IMR-90 (cell line): ENCODE results near the gene AVPI1. TPM values are rescaled to one million over a fixed set of nuclear protein-coding genes. Genes with fewer than 3 reads are reported as not detected.

Experiments used
- ATAC-seq: fragments of 200-7000 bp; cut with Tn5 transposase; 2 replicates; pipeline ENCODE4 v1.9.1; 2020; ENCODE audit warnings: low read depth, mild to moderate bottlenecking, moderate library complexity
- BruUV-seq: library from RNA; stranded (reverse); fragments of 400-500 nt; replicated peaks from 2 replicates; lab custom pipeline; 2021; lab: Mats Ljungman, UMichigan
- CTCF ChIA-PET: fragments of 300-600 bp; formaldehyde crosslinking; extraction: SDS; loops from one replicate; lab custom pipeline; 2021; ENCODE audit warnings: antibody characterized with exemption; lab: Yijun Ruan, JAX
- POLR2A ChIA-PET: fragments of 300-600 bp; sonication (Branson Sonifier 250); formaldehyde crosslinking; loops from one replicate; lab custom pipeline; 2022; ENCODE audit warnings: antibody characterized with exemption; ENCODE audit not compliant: unreplicated experiment; lab: Charles Lee
- DNase-seq: peaks from one replicate; pipeline ENCODE4 v3.0.0; 2013
- H2AFZ ChIP-seq: replicated peaks from 2 replicates; pipeline ENCODE3; 2013; ENCODE audit warnings: low read length, mild to moderate bottlenecking; ENCODE audit not compliant: poor library complexity
- H2AK5ac ChIP-seq: 2 replicates; pipeline ENCODE4 v1.6.1; 2013; ENCODE audit warnings: low read depth, low read length, inconsistent platforms
- H2AK9ac ChIP-seq: replicated peaks from 2 replicates; pipeline ENCODE3; 2013; ENCODE audit warnings: mild to moderate bottlenecking, low read depth, low read length, moderate library complexity; ENCODE audit not compliant: poor library complexity
- H2BK120ac ChIP-seq: 2 replicates; pipeline ENCODE4 v1.6.1; 2013; ENCODE audit warnings: low read depth, low read length, inconsistent platforms
- H2BK15ac ChIP-seq: 3 replicates; pipeline ENCODE4 v1.6.1; 2013; ENCODE audit warnings: low read depth, low read length, inconsistent platforms
- H2BK20ac ChIP-seq: 2 replicates; pipeline ENCODE4 v1.6.1; 2013; ENCODE audit warnings: low read depth, mild to moderate bottlenecking, inconsistent platforms, low read length, moderate library complexity
- H2BK5ac ChIP-seq: 2 replicates; pipeline ENCODE4 v1.6.1; 2013; ENCODE audit warnings: mild to moderate bottlenecking, low read depth, low read length, inconsistent platforms; ENCODE audit not compliant: poor library complexity, severe bottlenecking
- H3K14ac ChIP-seq: replicated peaks from 2 replicates; pipeline ENCODE4 v1.6.1; 2013; ENCODE audit warnings: low read depth, low read length, inconsistent platforms
- H3K18ac ChIP-seq: 2 replicates; pipeline ENCODE4 v1.6.1; 2013; ENCODE audit warnings: low read depth, low read length, control low read depth
- H3K23ac ChIP-seq: 2 replicates; pipeline ENCODE4 v1.6.1; 2013; ENCODE audit warnings: low read depth, low read length, inconsistent platforms
- H3K27ac ChIP-seq: 2 replicates; pipeline ENCODE4 v1.5.1; 2013; ENCODE audit warnings: mild to moderate bottlenecking, control low read depth, low read length; ENCODE audit not compliant: insufficient read depth
- H3K27me3 ChIP-seq: 2 replicates; pipeline ENCODE4 v1.6.1; 2013; ENCODE audit warnings: low read length; ENCODE audit not compliant: control insufficient read depth, insufficient read depth
- H3K36me3 ChIP-seq: 2 replicates; pipeline ENCODE4 v1.6.1; 2013; ENCODE audit warnings: low read length, mixed read lengths; ENCODE audit not compliant: control insufficient read depth, insufficient read depth
- H3K4ac ChIP-seq: 2 replicates; pipeline ENCODE4 v1.6.1; 2013; ENCODE audit warnings: low read depth, low read length, inconsistent platforms
- H3K4me1 ChIP-seq: 2 replicates; pipeline ENCODE4 v1.6.1; 2013; ENCODE audit warnings: low read length, mixed read lengths; ENCODE audit not compliant: control insufficient read depth, insufficient read depth
- H3K4me2 ChIP-seq: 2 replicates; pipeline ENCODE4 v1.6.1; 2013; ENCODE audit warnings: low read depth, mild to moderate bottlenecking, control low read depth, low read length, moderate library complexity
- H3K4me3 ChIP-seq: 2 replicates; pipeline ENCODE4 v1.5.1; 2013; ENCODE audit warnings: low read depth, mild to moderate bottlenecking, control low read depth, low read length, moderate library complexity; ENCODE audit not compliant: insufficient read depth
- H3K56ac ChIP-seq: 2 replicates; pipeline ENCODE4 v1.6.1; 2013; ENCODE audit warnings: low read length, inconsistent platforms; ENCODE audit not compliant: insufficient read depth; ENCODE audit errors: extremely low read depth
- H3K79me1 ChIP-seq, 2 experiments: 2 replicates each; pipeline ENCODE4 v1.6.1; 2013; ENCODE audit warnings: low read length in 2 of 2, inconsistent platforms in 1 of 2, low read depth in 1 of 2
- H3K9ac ChIP-seq: 2 replicates; pipeline ENCODE4 v1.6.1; 2013; ENCODE audit warnings: low read depth, low read length, control low read depth
- H3K9me1 ChIP-seq: 2 replicates; pipeline ENCODE4 v1.6.1; 2013; ENCODE audit warnings: low read length, inconsistent platforms; ENCODE audit not compliant: insufficient read depth
- H3K9me3 ChIP-seq: 2 replicates; pipeline ENCODE4 v1.6.1; 2013; ENCODE audit warnings: low read length; ENCODE audit not compliant: control insufficient read depth, insufficient read depth
- H4K20me1 ChIP-seq: 2 replicates; pipeline ENCODE4 v1.6.1; 2013; ENCODE audit warnings: low read length, inconsistent platforms; ENCODE audit not compliant: insufficient read depth
- H4K5ac ChIP-seq: 2 replicates; pipeline ENCODE4 v1.6.1; 2013; ENCODE audit warnings: mild to moderate bottlenecking, low read depth, low read length, control low read depth
- H4K8ac ChIP-seq, 2 experiments: 2 replicates each; pipeline ENCODE4 v1.6.1; 2013; ENCODE audit warnings: low read depth in 2 of 2, low read length in 2 of 2, control low read depth in 1 of 2, inconsistent platforms in 1 of 2
- H4K91ac ChIP-seq: 2 replicates; pipeline ENCODE4 v1.6.1; 2013; ENCODE audit warnings: low read depth, low read length, inconsistent platforms; ENCODE audit not compliant: insufficient read depth
- BHLHE40 ChIP-seq: fragments of 150-350 bp; IDR thresholded peaks from 2 replicates; pipeline ENCODE4 v1.6.1; 2016; ENCODE audit warnings: mild to moderate bottlenecking, low read depth, low read length
- CEBPB ChIP-seq: IDR thresholded peaks from 2 replicates; pipeline ENCODE4 v1.6.1; 2012; ENCODE audit warnings: low read depth, low read length, improper control_type of control experiment
- CHD1 ChIP-seq: IDR thresholded peaks from 2 replicates; pipeline ENCODE4 v1.6.1; 2012; ENCODE audit warnings: low read depth, low read length, improper control_type of control experiment
- FOS ChIP-seq: fragments of 150-350 bp; IDR thresholded peaks from 2 replicates; pipeline ENCODE4 v1.6.1; 2016; ENCODE audit warnings: low read depth, low read length
- MAZ ChIP-seq: IDR thresholded peaks from 2 replicates; pipeline ENCODE4 v1.6.1; 2012; ENCODE audit warnings: low read depth, mild to moderate bottlenecking, low read length, improper control_type of control experiment, moderate library complexity, borderline replicate concordance
- MXI1 ChIP-seq: IDR thresholded peaks from 2 replicates; pipeline ENCODE4 v1.6.1; 2012; ENCODE audit warnings: low read depth, mild to moderate bottlenecking, low read length, moderate library complexity, borderline replicate concordance
- NFE2L2 ChIP-seq: fragments of 150-350 bp; IDR thresholded peaks from 2 replicates; pipeline ENCODE4 v1.6.1; 2016; ENCODE audit warnings: low read depth, mild to moderate bottlenecking, low read length
- POLR2A ChIP-seq: IDR thresholded peaks from 2 replicates; pipeline ENCODE4 v1.6.1; 2012; ENCODE audit warnings: mild to moderate bottlenecking, low read depth, low read length
- RCOR1 ChIP-seq: IDR thresholded peaks from 2 replicates; pipeline ENCODE4 v1.6.1; 2012; ENCODE audit warnings: mild to moderate bottlenecking, low read length, improper control_type of control experiment; ENCODE audit not compliant: insufficient replicate concordance
- RFX5 ChIP-seq: IDR thresholded peaks from 2 replicates; pipeline ENCODE4 v1.8.0; 2012; ENCODE audit warnings: low read depth, mild to moderate bottlenecking, low read length, moderate library complexity
- SMC3 ChIP-seq: fragments of 150-350 bp; IDR thresholded peaks from 2 replicates; pipeline ENCODE4 v1.6.1; 2016; ENCODE audit warnings: low read depth, mild to moderate bottlenecking, antibody characterized with exemption, low read length, moderate library complexity
- WGBS, 2 experiments: methylation state at CpG; one replicate each; pipeline versions ENCODE4 v1.1.5 to v1.1.7; 2013; ENCODE audit warnings: missing lambda C conversion rate in 2 of 2; ENCODE audit not compliant: insufficient read length in 1 of 2; ENCODE audit errors: extremely low coverage in 2 of 2; 5-methylcytosine and 5-hydroxymethylcytosine counted together
- dilution Hi-C: fragments of 300-500 bp; cut with HindIII; formaldehyde crosslinking; loops from one replicate; pipeline ENCODE4 v1.14.3; 2018; ENCODE audit warnings: low sequenced_read_pairs; ENCODE audit not compliant: unreplicated experiment
- in situ Hi-C: fragments of 300-500 bp; cut with MboI; formaldehyde crosslinking; loops from 3 replicates; pipeline ENCODE4 v1.14.3; 2019; ENCODE audit warnings: low sequenced_read_pairs, inconsistent platforms, mixed read lengths
- intact Hi-C: fragments of 100-400 bp; cut with micrococcal nuclease; formaldehyde crosslinking; loops from 2 replicates; pipeline ENCODE4 v1.10.0; 2022
- polyA plus RNA-seq, 3 experiments: library from polyadenylated mRNA; depleted of rRNA; stranded (reverse); fragments of >200 nt; gene quantifications; 2 replicates each; pipeline ENCODE4 v1.2.3, GENCODE V29; 2012; ENCODE audit warnings: low replicate concordance in 1 of 3
- total RNA-seq: library from RNA; depleted of rRNA; stranded (reverse); fragments of >200 nt; gene quantifications from 2 replicates; pipeline ENCODE4 v1.2.3, GENCODE V29; 2012
- TF ChIP-seq, protein P1 (sequence below): conservative IDR thresholded peaks from 2 replicates; pipeline ENCODE4 v1.5.1; 2012; ENCODE audit warnings: mild to moderate bottlenecking, low read depth, low read length, improper control_type of control experiment

Gene AVPI1
- total and polyA plus RNA-seq, 2 of the 4 experiments (the other 2 are of a cell fraction), result 26.7 to 29.8 TPM

DNA sequence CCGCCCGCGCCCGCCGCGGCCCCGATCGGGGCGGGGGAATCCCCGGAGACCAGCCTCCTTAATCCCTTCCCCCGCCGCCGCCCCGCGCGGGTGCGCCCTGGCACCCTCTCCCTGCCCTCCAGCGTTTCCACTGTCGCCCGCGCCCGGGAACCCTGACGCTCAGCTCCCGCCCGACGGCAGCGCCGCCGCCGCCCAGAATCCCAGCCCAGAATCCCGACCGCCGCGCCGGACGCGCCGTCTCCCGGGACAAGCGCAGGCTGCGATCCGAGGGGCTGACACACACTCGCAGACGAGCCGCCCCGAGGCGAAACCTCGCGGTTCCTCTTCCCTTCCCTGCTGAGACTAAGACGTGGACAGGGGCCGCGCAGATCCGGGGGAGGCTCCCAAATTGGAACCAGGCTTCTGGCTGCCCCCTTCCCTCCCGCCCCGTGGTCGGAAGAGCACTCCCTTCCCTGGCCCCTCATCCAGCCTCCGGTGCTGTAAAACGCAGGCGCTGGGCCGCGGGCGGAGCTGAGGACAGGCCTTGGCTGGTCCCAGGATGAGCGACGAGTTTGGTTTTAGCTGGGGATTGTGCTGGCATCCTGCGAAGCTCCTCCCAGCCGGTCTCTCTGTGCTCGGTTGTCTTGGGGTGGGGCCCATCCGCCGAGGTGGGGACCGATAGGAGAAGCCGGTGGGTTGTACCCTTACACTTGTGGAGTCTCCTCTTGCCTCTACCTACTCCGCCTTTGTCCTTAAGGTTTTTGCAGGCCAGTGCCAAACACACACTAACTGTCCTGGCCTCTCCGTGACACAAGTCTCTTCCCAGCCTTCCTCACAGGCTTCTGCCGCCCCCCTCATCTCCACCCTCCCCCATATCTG lies 27.6 kb upstream of the AVPI1 start:
- ChIA-PET POLR2A (interaction anchor here (0.7 to 2.0 kb wide), 4 partner anchors 9 to 28 kb away, joined by 3 to 6 read pairs (median 4); partner anchors contain the start of gene AVPI1), CTCF (interaction anchor here (1.3 to 1.4 kb wide), 2 partner anchors 13 to 22 kb away, joined by 4 to 6 read pairs; partner anchors contain the start of gene ZFYVE27)
- peak overlapping the region; percentile 99 for H3K27ac ChIP-seq
- H2AFZ ChIP-seq, result peak overlapping the region; percentile 94
- H2AK5ac ChIP-seq, result peak overlapping the region; percentile 68
- intact Hi-C loops, result no loop called here
- peak overlapping the region; percentile 57 for H3K18ac ChIP-seq
- H2BK120ac ChIP-seq, result peak overlapping the region; percentile 48
- peaks cover 43% of the 10 kb centered on the region for H4K20me1 ChIP-seq
- in situ Hi-C loops, result no loop called here
- no TSS peak for BruUV-seq
- TF ChIP-seq SMC3 (peak; percentile 14; the same call in 1 of the 2 replicates), NFE2L2 (no peak), RFX5 (no peak), MXI1 (peak; percentile 30; the same call in 1 of the 2 replicates), RCOR1 (no peak), POLR2A (peak; percentile 84), FOS (no peak), CHD1 (no peak), BHLHE40 (no peak), MAZ (peak; percentile 13; the same call in 1 of the 2 replicates), CEBPB (no peak)
- TF ChIP-seq, protein P1, sequence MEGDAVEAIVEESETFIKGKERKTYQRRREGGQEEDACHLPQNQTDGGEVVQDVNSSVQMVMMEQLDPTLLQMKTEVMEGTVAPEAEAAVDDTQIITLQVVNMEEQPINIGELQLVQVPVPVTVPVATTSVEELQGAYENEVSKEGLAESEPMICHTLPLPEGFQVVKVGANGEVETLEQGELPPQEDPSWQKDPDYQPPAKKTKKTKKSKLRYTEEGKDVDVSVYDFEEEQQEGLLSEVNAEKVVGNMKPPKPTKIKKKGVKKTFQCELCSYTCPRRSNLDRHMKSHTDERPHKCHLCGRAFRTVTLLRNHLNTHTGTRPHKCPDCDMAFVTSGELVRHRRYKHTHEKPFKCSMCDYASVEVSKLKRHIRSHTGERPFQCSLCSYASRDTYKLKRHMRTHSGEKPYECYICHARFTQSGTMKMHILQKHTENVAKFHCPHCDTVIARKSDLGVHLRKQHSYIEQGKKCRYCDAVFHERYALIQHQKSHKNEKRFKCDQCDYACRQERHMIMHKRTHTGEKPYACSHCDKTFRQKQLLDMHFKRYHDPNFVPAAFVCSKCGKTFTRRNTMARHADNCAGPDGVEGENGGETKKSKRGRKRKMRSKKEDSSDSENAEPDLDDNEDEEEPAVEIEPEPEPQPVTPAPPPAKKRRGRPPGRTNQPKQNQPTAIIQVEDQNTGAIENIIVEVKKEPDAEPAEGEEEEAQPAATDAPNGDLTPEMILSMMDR, result no peak
- H2BK15ac ChIP-seq, result 0 out of 3 replicates have a peak overlapping the region, but pooled peaks have one; percentile 26
- peak overlapping the region; percentile 99 for H2AK9ac ChIP-seq
- ATAC-seq, result peak; percentile 56
- no peaks in the 10 kb centered on the region for H3K9me3 ChIP-seq
- H4K8ac ChIP-seq, result peak overlapping the region; percentile 77 to 97; a peak in 3 of 4 replicates
- peak overlapping the region; percentile 91 for H3K4me2 ChIP-seq
- H3K79me1 ChIP-seq, result peaks cover 41 to 61% of the 10 kb centered on the region in 2 experiments; a peak in 3 of 4 replicates
- peak overlapping the region; percentile 94 for H3K23ac ChIP-seq
- H3K4me1 ChIP-seq, result peaks cover 29% of the 10 kb centered on the region
- peak overlapping the region; percentile 97 for H3K4me3 ChIP-seq
- H3K9ac ChIP-seq, result peak overlapping the region; percentile 91
- peak overlapping the region; percentile 93 for H3K14ac ChIP-seq
- peak overlapping the region; percentile 50 for H4K5ac ChIP-seq
- DNase-seq, result peak; percentile 71
- H3K9me1 ChIP-seq, result peaks cover 28% of the 10 kb centered on the region
- peak overlapping the region; percentile 99 for H2BK5ac ChIP-seq
- no peaks in the 10 kb centered on the region for H3K27me3 ChIP-seq
- WGBS, 2 experiments, result 2% methylated on average over 38 of the region's 74 CpGs; no CpG with 5 or more reads in 1 of the 2 experiments
- H3K4ac ChIP-seq, result peak overlapping the region; percentile 95
- H3K36me3 ChIP-seq, result peaks cover 31% of the 10 kb centered on the region
- H4K91ac ChIP-seq, result peak overlapping the region; percentile 98
- H2BK20ac ChIP-seq, result peak overlapping the region; percentile 6; the same call in 1 of the 2 replicates
- dilution Hi-C loops, result no loop called here
- peak overlapping the region; percentile 80 for H3K56ac ChIP-seq
